ENCODE data around the gene PIGR. TPM values are rescaled to one million over a fixed set of nuclear protein-coding genes. Genes with fewer than 3 reads are reported as not detected.
A peak's percentile ranks its signal among the peaks of the same experiment; 100 is the strongest.

Gene PIGR
- total and polyA plus RNA-seq, 2 of the 4 experiments (the other 2 are of a cell fraction): not detected

GRCh38 chr1:206925106-206925736 lies 21.0 kb downstream of the PIGR start:
- Histone ChIP-seq H3K4me3 (ENCODE audit: insufficient read depth, low read depth, low read length) (no peak overlapping the region), H3K56ac (ENCODE audit: extremely low read depth, insufficient read depth, low read length) (no peak overlapping the region), H2AFZ (replicated peaks; ENCODE audit: low read length, poor library complexity) (peak overlapping the region; percentile 17), H2BK15ac (ENCODE audit: low read depth, low read length) (no peak overlapping the region), H3K4me1 (ENCODE audit: control insufficient read depth, insufficient read depth, low read length) (no peaks in the 10 kb centered on the region; the same call in 1 of the 2 replicates), H2BK120ac (ENCODE audit: low read depth, low read length) (no peak overlapping the region), H2BK5ac (ENCODE audit: low read depth, low read length, poor library complexity, severe bottlenecking) (no peak overlapping the region), H3K79me1 (ENCODE audit: low read depth in 1 of 2, low read length in 2 of 2) (no peaks in the 10 kb centered on the region; a peak in 1 of 4 replicates), H3K9ac (ENCODE audit: low read depth, low read length) (no peak overlapping the region), H4K8ac (ENCODE audit: low read depth in 2 of 2, low read length in 2 of 2) (no peak overlapping the region), H3K4ac (ENCODE audit: low read depth, low read length) (no peak overlapping the region), H3K27ac (ENCODE audit: insufficient read depth, low read length) (no peak overlapping the region), H3K4me2 (ENCODE audit: low read depth, low read length) (no peak overlapping the region), H3K18ac (ENCODE audit: low read depth, low read length) (no peak overlapping the region), H3K27me3 (ENCODE audit: control insufficient read depth, insufficient read depth, low read length) (peaks cover 6% of the 10 kb centered on the region; the same call in 1 of the 2 replicates), H3K14ac (replicated peaks; ENCODE audit: low read depth, low read length) (no peak overlapping the region), H2BK20ac (ENCODE audit: low read depth, low read length) (no peak overlapping the region), H3K23ac (ENCODE audit: low read depth, low read length) (no peak overlapping the region), H4K20me1 (ENCODE audit: insufficient read depth, low read length) (no peaks in the 10 kb centered on the region), H4K5ac (ENCODE audit: low read depth, low read length) (no peak overlapping the region), H3K9me1 (ENCODE audit: insufficient read depth, low read length) (peaks cover 12% of the 10 kb centered on the region), H3K36me3 (ENCODE audit: control insufficient read depth, insufficient read depth, low read length) (no peaks in the 10 kb centered on the region), H3K9me3 (ENCODE audit: control insufficient read depth, insufficient read depth, low read length) (no peaks in the 10 kb centered on the region), H4K91ac (ENCODE audit: insufficient read depth, low read depth, low read length) (no peak overlapping the region), H2AK9ac (replicated peaks; ENCODE audit: low read depth, low read length, poor library complexity) (no peak overlapping the region), H2AK5ac (ENCODE audit: low read depth, low read length) (no peak overlapping the region)
- in situ Hi-C loops (cut with MboI; ENCODE audit: low sequenced_read_pairs) (no loop called here), dilution Hi-C loops (cut with HindIII; ENCODE audit: low sequenced_read_pairs, unreplicated experiment) (no loop called here), intact Hi-C loops (cut with micrococcal nuclease) (no loop called here)
- ChIA-PET POLR2A (ENCODE audit: unreplicated experiment) (no interaction called here), CTCF (no interaction called here)
- ATAC-seq (ENCODE audit: low read depth): no peak
- TF ChIP-seq NFE2L2 (IDR thresholded peaks at IDR 0.05; ENCODE audit: low read depth, low read length) (no peak), RFX5 (IDR thresholded peaks at IDR 0.05; ENCODE audit: low read depth, low read length) (no peak), RCOR1 (IDR thresholded peaks at IDR 0.05; ENCODE audit: insufficient replicate concordance, low read length) (no peak), ELK1 (IDR thresholded peaks at IDR 0.05; ENCODE audit: borderline replicate concordance, low read depth, low read length) (no peak), FOS (IDR thresholded peaks at IDR 0.05; ENCODE audit: low read depth, low read length) (no peak), MAFK (IDR thresholded peaks at IDR 0.05; ENCODE audit: low read depth, low read length) (no peak), MXI1 (IDR thresholded peaks at IDR 0.05; ENCODE audit: borderline replicate concordance, low read depth, low read length) (no peak), MAZ (IDR thresholded peaks at IDR 0.05; ENCODE audit: borderline replicate concordance, low read depth, low read length) (no peak)
- no CpG with 5 or more reads among the region's 11 CpGs for WGBS, 2 experiments (ENCODE audit: extremely low coverage in 2 of 2, insufficient read length in 1 of 2)
- no TSS peak for BruUV-seq (replicated peaks)
- no peak for DNase-seq

Data from IMR-90 (cell line).